ENCODE measurements around the gene PSMC5.
"Not testable (repeated sequence)": the region's sequence is repeated elsewhere in the genome, so short reads cannot be mapped to it uniquely, and the experiment has no call there.

Gene PSMC5

GRCh38 chr17:63874061-63874626, 46.9 kb downstream of the PSMC5 start:
- not testable (repeated sequence) for DNase-seq

GRCh38 chr17:63874693-63875092, 47.5 kb downstream of the PSMC5 start:
- DNase-seq, result not testable (repeated sequence)

- not testable (repeated sequence) for DNase-seq
These were observed 51.2 kb downstream of the PSMC5 start for GRCh38 chr17:63878413-63878812.

- no peak for DNase-seq
These were observed 53.5 kb downstream of the PSMC5 start for GRCh38 chr17:63880706-63881105.

- DNase-seq, result not testable (repeated sequence)
These were observed 54.1 kb downstream of the PSMC5 start for GRCh38 chr17:63881337-63881736.
